ENCODE data around the gene DAB2. TPM values are rescaled to one million over a fixed set of nuclear protein-coding genes. Genes with fewer than 3 reads are reported as not detected.
"Not testable (repeated sequence)": the region's sequence is repeated elsewhere in the genome, so short reads cannot be mapped to it uniquely, and the experiment has no call there.

Gene DAB2
- total RNA-seq, 8 experiments from 2014 or later, result 1.0 to 105 (median 36.9) TPM

GRCh38 chr5:39409033-39409432, 15.7 kb downstream of the DAB2 start:
- no peak for ATAC-seq (replicated peaks in 6 of 8)
- Histone ChIP-seq H3K4me1 (replicated peaks in 1 of 2) (peaks cover 0 to 10% of the 10 kb centered on the region in 2 donors), H3K4me3 (no peak overlapping the region), H3K27ac (no peak overlapping the region)
- WGBS, 10 experiments, result 50 to 100% (median 78%) methylated on average over 1 of the region's 1 CpG; no CpG with 5 or more reads in 3 of the 10 experiments
- in situ Hi-C loops (cut with MboI; ENCODE audit: low pct_unique_long_range_greater_than_20kb in 2 of 9, low sequenced_read_pairs in 9 of 9, unreplicated experiment in 9 of 9), result no loop called here

- Histone ChIP-seq H3K4me1 (replicated peaks in 1 of 2) (no peaks in the 10 kb centered on the region), H3K4me3 (no peak overlapping the region), H3K27ac (no peak overlapping the region)
- peak in 7 of 8 experiments; percentile 39 to 92 (median 60) for ATAC-seq (replicated peaks in 6 of 8)
- WGBS, 10 experiments, result 20 to 83% (median 52%) methylated on average over 2 to 5 of the region's 5 CpGs
- in situ Hi-C loops (cut with MboI; ENCODE audit: low pct_unique_long_range_greater_than_20kb in 2 of 9, low sequenced_read_pairs in 9 of 9, unreplicated experiment in 9 of 9), result no loop called here
Observed at GRCh38 chr5:39405083-39405843, 19.5 kb downstream of the DAB2 start.

- ATAC-seq (replicated peaks in 6 of 8); H3K4me1 ChIP-seq (replicated peaks in 1 of 2); H3K27ac ChIP-seq; H3K4me3 ChIP-seq; in situ Hi-C loops (cut with MboI; ENCODE audit: low pct_unique_long_range_greater_than_20kb in 2 of 9, low sequenced_read_pairs in 9 of 9, unreplicated experiment in 9 of 9): not testable (repeated sequence)
- 67 to 100% (median 95%) methylated on average over 1 to 2 of the region's 3 CpGs for WGBS, 10 experiments
Observed at GRCh38 chr5:39403761-39404160, 21.0 kb downstream of the DAB2 start.

- H3K27ac ChIP-seq; ATAC-seq (replicated peaks in 6 of 8): not testable (repeated sequence)
Observed at GRCh38 chr5:39402140-39402539, 22.6 kb downstream of the DAB2 start.

GRCh38 chr5:39400713-39401578, 23.8 kb downstream of the DAB2 start:
- H3K4me1 ChIP-seq (replicated peaks in 1 of 2), result no peaks in the 10 kb centered on the region
- in situ Hi-C loops (cut with MboI; ENCODE audit: low pct_unique_long_range_greater_than_20kb in 2 of 9, low sequenced_read_pairs in 9 of 9, unreplicated experiment in 9 of 9), result no loop called here
- no peak overlapping the region for H3K4me3 ChIP-seq
- 38 to 64% (median 46%) methylated on average over 1 to 5 of the region's 5 CpGs for WGBS, 10 experiments
- ATAC-seq (replicated peaks in 6 of 8), result peak in 4 of 8 experiments; percentile 4 to 31 (median 26)
- no peak overlapping the region for H3K27ac ChIP-seq

More at GRCh38 chr5:39402140-39402539, 22.6 kb downstream of the DAB2 start:
- H3K4me1 ChIP-seq (replicated peaks in 1 of 2); H3K4me3 ChIP-seq; in situ Hi-C loops (cut with MboI; ENCODE audit: low pct_unique_long_range_greater_than_20kb in 2 of 9, low sequenced_read_pairs in 9 of 9, unreplicated experiment in 9 of 9): not testable (repeated sequence)

GRCh38 chr5:39399135-39400036, 25.4 kb downstream of the DAB2 start:
- Histone ChIP-seq H3K27ac (no peak overlapping the region), H3K4me1 (replicated peaks in 1 of 2) (no peaks in the 10 kb centered on the region), H3K4me3 (no peak overlapping the region)
- ATAC-seq (replicated peaks in 6 of 8), result peak; percentile 66 to 87 (median 84)
- in situ Hi-C loops (cut with MboI; ENCODE audit: low pct_unique_long_range_greater_than_20kb in 2 of 9, low sequenced_read_pairs in 9 of 9, unreplicated experiment in 9 of 9), result loop anchor here in 3 of 9 experiments (25.0 kb wide), 2 partner anchors 138 to 163 kb away; no protein-coding TSS in a partner anchor
- WGBS, 10 experiments, result 0 to 100% (median 80%) methylated on average over 1 of the region's 1 CpG; no CpG with 5 or more reads in 3 of the 10 experiments

GRCh38 chr5:39396843-39397242, 27.9 kb downstream of the DAB2 start:
- in situ Hi-C loops (cut with MboI; ENCODE audit: low pct_unique_long_range_greater_than_20kb in 2 of 9, low sequenced_read_pairs in 9 of 9, unreplicated experiment in 9 of 9), result loop anchor here in 3 of 9 experiments (25.0 kb wide), 2 partner anchors 140 to 165 kb away; no protein-coding TSS in a partner anchor
- ATAC-seq (replicated peaks in 6 of 8), result peak in 1 of 8 experiments; percentile 4
- no peak overlapping the region for H3K27ac ChIP-seq
- 75 to 100% (median 98%) methylated on average over 2 to 3 of the region's 3 CpGs; no CpG with 5 or more reads in 6 of the 10 experiments for WGBS, 10 experiments
- no peaks in the 10 kb centered on the region for H3K4me1 ChIP-seq (replicated peaks in 1 of 2)
- H3K4me3 ChIP-seq, result no peak overlapping the region

GRCh38 chr5:39395521-39395920, 29.3 kb downstream of the DAB2 start:
- in situ Hi-C loops (cut with MboI; ENCODE audit: low pct_unique_long_range_greater_than_20kb in 2 of 9, low sequenced_read_pairs in 9 of 9, unreplicated experiment in 9 of 9), result loop anchor here in 3 of 9 experiments (25.0 kb wide), 2 partner anchors 142 to 167 kb away; no protein-coding TSS in a partner anchor
- H3K4me1 ChIP-seq (replicated peaks in 1 of 2), result no peaks in the 10 kb centered on the region
- no peak overlapping the region for H3K27ac ChIP-seq
- H3K4me3 ChIP-seq, result no peak overlapping the region
- ATAC-seq (replicated peaks in 6 of 8), result no peak

- peak in 3 of 8 experiments; percentile 9 to 41 (median 12) for ATAC-seq (replicated peaks in 6 of 8)
- no peaks in the 10 kb centered on the region for H3K4me1 ChIP-seq (replicated peaks in 1 of 2)
- in situ Hi-C loops (cut with MboI; ENCODE audit: low pct_unique_long_range_greater_than_20kb in 2 of 9, low sequenced_read_pairs in 9 of 9, unreplicated experiment in 9 of 9), result loop anchor here in 3 of 9 experiments (25.0 kb wide), 2 partner anchors 142 to 167 kb away; no protein-coding TSS in a partner anchor
- no peak overlapping the region for H3K4me3 ChIP-seq
- H3K27ac ChIP-seq, result no peak overlapping the region
- WGBS, 10 experiments, result 14 to 65% (median 43%) methylated on average over 1 to 3 of the region's 3 CpGs; no CpG with 5 or more reads in 5 of the 10 experiments
Observed at GRCh38 chr5:39394946-39395345, 29.8 kb downstream of the DAB2 start.

- in situ Hi-C loops (cut with MboI; ENCODE audit: low pct_unique_long_range_greater_than_20kb in 2 of 9, low sequenced_read_pairs in 9 of 9, unreplicated experiment in 9 of 9), result loop anchor here in 3 of 9 experiments (25.0 kb wide), 2 partner anchors 146 to 171 kb away; no protein-coding TSS in a partner anchor
Observed at GRCh38 chr5:39390945-39391344, 33.8 kb downstream of the DAB2 start.

GRCh38 chr5:39387293-39387692, 37.5 kb downstream of the DAB2 start:
- Histone ChIP-seq H3K4me3 (no peak overlapping the region), H3K4me1 (replicated peaks in 1 of 2) (no peaks in the 10 kb centered on the region), H3K27ac (no peak overlapping the region)
- in situ Hi-C loops (cut with MboI; ENCODE audit: low pct_unique_long_range_greater_than_20kb in 2 of 9, low sequenced_read_pairs in 9 of 9, unreplicated experiment in 9 of 9), result loop anchor here in 4 of 9 experiments (10.0 to 25.0 kb wide), 3 partner anchors 150 to 175 kb away; no protein-coding TSS in a partner anchor
- WGBS, 10 experiments, result 67 to 100% (median 94%) methylated on average over 1 to 2 of the region's 2 CpGs; no CpG with 5 or more reads in 1 of the 10 experiments
- no peak for ATAC-seq (replicated peaks in 6 of 8)

More at GRCh38 chr5:39390945-39391344, 33.8 kb downstream of the DAB2 start:
- ATAC-seq (replicated peaks in 6 of 8), result peak in 2 of 8 experiments; percentile 74 to 76
- Histone ChIP-seq H3K27ac (no peak overlapping the region), H3K4me3 (no peak overlapping the region), H3K4me1 (replicated peaks in 1 of 2) (no peaks in the 10 kb centered on the region)
- 88 to 100% (median 100%) methylated on average over 1 to 3 of the region's 3 CpGs; no CpG with 5 or more reads in 3 of the 10 experiments for WGBS, 10 experiments

GRCh38 chr5:39384271-39384670, 40.5 kb downstream of the DAB2 start:
- 88 to 100% (median 100%) methylated on average over 1 of the region's 1 CpG; no CpG with 5 or more reads in 7 of the 10 experiments for WGBS, 10 experiments
- no peak overlapping the region for H3K4me3 ChIP-seq
- in situ Hi-C loops (cut with MboI; ENCODE audit: low pct_unique_long_range_greater_than_20kb in 2 of 9, low sequenced_read_pairs in 9 of 9, unreplicated experiment in 9 of 9), result loop anchor here in 4 of 9 experiments (10.0 to 25.0 kb wide), 3 partner anchors 153 to 178 kb away; no protein-coding TSS in a partner anchor
- ATAC-seq (replicated peaks in 6 of 8), result no peak
- no peaks in the 10 kb centered on the region for H3K4me1 ChIP-seq (replicated peaks in 1 of 2)
- no peak overlapping the region for H3K27ac ChIP-seq

Measured in motor neuron (in vitro differentiated cells).